Measurements from ENCODE around the gene ST3GAL3. TPM values are rescaled to one million over a fixed set of nuclear protein-coding genes. Genes with fewer than 3 reads are reported as not detected.

ST3GAL3 gene
- total RNA-seq, 1 experiment from 2014 or later, result 8.6 TPM

GRCh38 chr1:43861988-43862735 is 154.8 kb downstream of the ST3GAL3 start (continued):
- no peak for TF ChIP-seq ZNF281 (CRISPR knock-in tag; IDR thresholded peaks at IDR 0.05)
- no peak for TF ChIP-seq FOXP4 (CRISPR knock-in tag; IDR thresholded peaks at IDR 0.05)
- TF ChIP-seq NR3C1 (CRISPR knock-in tag; conservative IDR thresholded peaks at IDR 0.05; ENCODE audit: low read depth), result no peak
- no peak for TF ChIP-seq SOX15 (CRISPR knock-in tag; IDR thresholded peaks at IDR 0.05)

- H3K27me3 Mint-ChIP-seq (ENCODE audit: low read depth), result no peaks in the 10 kb centered on the region
- no peaks in the 10 kb centered on the region for H3K9me3 Mint-ChIP-seq
- no peak for TF ChIP-seq ZNF281 (CRISPR knock-in tag; IDR thresholded peaks at IDR 0.05)
- no peak for TF ChIP-seq ZNF263 (CRISPR knock-in tag; IDR thresholded peaks at IDR 0.05; ENCODE audit: low read depth)
- TF ChIP-seq CDX4 (CRISPR knock-in tag; IDR thresholded peaks at IDR 0.05; ENCODE audit: borderline replicate concordance), result no peak
- no peak for TF ChIP-seq SMAD3 (CRISPR knock-in tag; IDR thresholded peaks at IDR 0.05; ENCODE audit: borderline replicate concordance)
- no peak for TF ChIP-seq EMX1 (CRISPR knock-in tag; IDR thresholded peaks at IDR 0.05)
- TF ChIP-seq CTCF (IDR thresholded peaks at IDR 0.05), result no peak
- TF ChIP-seq RORB (CRISPR knock-in tag; IDR thresholded peaks at IDR 0.05), result no peak
- TF ChIP-seq NR3C1 (CRISPR knock-in tag; conservative IDR thresholded peaks at IDR 0.05; ENCODE audit: low read depth), result no peak
- no peak for TF ChIP-seq ZNF396 (CRISPR knock-in tag; IDR thresholded peaks at IDR 0.05; ENCODE audit: borderline replicate concordance)
- TF ChIP-seq PRRX2 (CRISPR knock-in tag; IDR thresholded peaks at IDR 0.05), result no peak
- no peak for TF ChIP-seq PRDM15 (CRISPR knock-in tag; IDR thresholded peaks at IDR 0.05)
- no peak for TF ChIP-seq MAX (CRISPR knock-in tag; IDR thresholded peaks at IDR 0.05)
- TF ChIP-seq ZNF232 (CRISPR knock-in tag; IDR thresholded peaks at IDR 0.05), result no peak
- H3K36me3 Mint-ChIP-seq, result no peaks in the 10 kb centered on the region
- no peak overlapping the region for H3K4me3 Mint-ChIP-seq
- H3K27ac Mint-ChIP-seq, result no peak overlapping the region
- DNase-seq (ENCODE audit: low spot score), result no peak
- ChIA-PET CTCF (interaction anchor here (1.0 to 1.3 kb wide), 2 partner anchors 66 to 70 kb away, joined by 4 to 6 read pairs; no protein-coding TSS in a partner anchor), POLR2A (no interaction called here)
- no peak for ATAC-seq
- H3K4me1 Mint-ChIP-seq, result no peaks in the 10 kb centered on the region
Observed at GRCh38 chr1:43864111-43865045, 157.0 kb downstream of the ST3GAL3 start.

Data from WTC11 (cell line).